HL-60 (cell line): Measurements from ENCODE around the gene UVSSA.

Experiments
- DNase-seq, 2 experiments: peaks; one replicate each; pipeline ENCODE4 v3.0.0-alpha.2; 2010 to 2020; ENCODE audit warnings: low read depth in 1 of 2, low spot score in 1 of 2
- H3K27ac ChIP-seq: fragments of 250-450 bp; sonication (Bioruptor Pico); replicated peaks from 2 replicates; pipeline ENCODE4 v1.5.1; 2020; ENCODE audit warnings: mild to moderate bottlenecking, moderate library complexity
- H3K27me3 ChIP-seq: fragments of 250-450 bp; sonication (Bioruptor Pico); 2 replicates; pipeline ENCODE4 v1.5.1; 2021; ENCODE audit warnings: mild to moderate bottlenecking, moderate library complexity; ENCODE audit not compliant: insufficient read depth, poor library complexity, severe bottlenecking
- H3K4me3 ChIP-seq: replicated peaks from 2 replicates; pipeline ENCODE4 v1.5.1; 2011; ENCODE audit warnings: mild to moderate bottlenecking, control low read depth, low read length; ENCODE audit not compliant: insufficient read depth
- GABPA ChIP-seq: IDR thresholded peaks from 2 replicates; pipeline ENCODE4 v1.6.1; 2012; ENCODE audit warnings: low read depth
- POLR2AphosphoS5 ChIP-seq: IDR thresholded peaks from 2 replicates; pipeline ENCODE4 v1.6.1; 2012; ENCODE audit warnings: low read depth
- SPI1 ChIP-seq: IDR thresholded peaks from 2 replicates; pipeline ENCODE4 v1.6.1; 2012; ENCODE audit warnings: low read depth, mild to moderate bottlenecking, borderline replicate concordance
- TF ChIP-seq, protein P1 (sequence below): IDR thresholded peaks from one replicate; pipeline ENCODE4 v1.5.1; 2011; ENCODE audit warnings: low read length, control low read depth, inconsistent platforms; ENCODE audit not compliant: insufficient read depth
- TF ChIP-seq, protein P2 (sequence below): IDR thresholded peaks from 2 replicates; pipeline ENCODE4 v1.6.1; 2012; ENCODE audit warnings: low read depth; ENCODE audit not compliant: insufficient replicate concordance

Gene UVSSA

DNA sequence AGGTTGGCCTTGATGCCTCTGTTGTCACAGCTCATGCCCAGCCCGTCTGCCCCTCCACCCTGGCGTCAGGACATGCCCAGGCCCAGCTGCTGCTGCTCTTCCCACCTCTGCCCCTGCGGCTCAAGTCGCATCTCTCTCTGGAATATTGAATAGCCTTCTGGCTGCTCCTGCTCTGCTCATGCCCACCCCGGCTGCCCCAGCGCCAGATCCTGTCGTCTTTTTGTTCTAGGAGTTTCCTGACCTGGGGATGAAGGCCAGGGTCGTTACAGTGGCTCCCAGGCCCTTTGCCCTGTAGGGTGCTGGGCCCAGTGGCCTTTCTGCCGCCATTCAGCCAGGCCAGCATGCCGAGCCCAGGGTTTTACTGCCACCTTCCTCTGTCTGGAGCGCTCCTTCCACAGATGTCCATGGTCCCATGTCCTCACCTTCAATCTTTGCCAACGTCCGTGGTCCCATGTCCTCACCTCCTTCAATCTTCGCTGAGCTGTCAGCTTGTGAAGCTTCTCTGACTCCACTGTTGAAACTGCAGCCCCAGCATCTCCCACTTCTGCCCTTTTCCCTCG lies 47.6 kb upstream of the UVSSA start:
- Histone ChIP-seq H3K4me3 (no peak overlapping the region), H3K27me3 (no peaks in the 10 kb centered on the region), H3K27ac (peak overlapping the region; percentile 76)
- no peak for DNase-seq
- TF ChIP-seq GABPA (no peak), POLR2AphosphoS5 (no peak), SPI1 (no peak)
- TF ChIP-seq, protein P1, sequence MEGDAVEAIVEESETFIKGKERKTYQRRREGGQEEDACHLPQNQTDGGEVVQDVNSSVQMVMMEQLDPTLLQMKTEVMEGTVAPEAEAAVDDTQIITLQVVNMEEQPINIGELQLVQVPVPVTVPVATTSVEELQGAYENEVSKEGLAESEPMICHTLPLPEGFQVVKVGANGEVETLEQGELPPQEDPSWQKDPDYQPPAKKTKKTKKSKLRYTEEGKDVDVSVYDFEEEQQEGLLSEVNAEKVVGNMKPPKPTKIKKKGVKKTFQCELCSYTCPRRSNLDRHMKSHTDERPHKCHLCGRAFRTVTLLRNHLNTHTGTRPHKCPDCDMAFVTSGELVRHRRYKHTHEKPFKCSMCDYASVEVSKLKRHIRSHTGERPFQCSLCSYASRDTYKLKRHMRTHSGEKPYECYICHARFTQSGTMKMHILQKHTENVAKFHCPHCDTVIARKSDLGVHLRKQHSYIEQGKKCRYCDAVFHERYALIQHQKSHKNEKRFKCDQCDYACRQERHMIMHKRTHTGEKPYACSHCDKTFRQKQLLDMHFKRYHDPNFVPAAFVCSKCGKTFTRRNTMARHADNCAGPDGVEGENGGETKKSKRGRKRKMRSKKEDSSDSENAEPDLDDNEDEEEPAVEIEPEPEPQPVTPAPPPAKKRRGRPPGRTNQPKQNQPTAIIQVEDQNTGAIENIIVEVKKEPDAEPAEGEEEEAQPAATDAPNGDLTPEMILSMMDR: no peak
- TF ChIP-seq, protein P2, sequence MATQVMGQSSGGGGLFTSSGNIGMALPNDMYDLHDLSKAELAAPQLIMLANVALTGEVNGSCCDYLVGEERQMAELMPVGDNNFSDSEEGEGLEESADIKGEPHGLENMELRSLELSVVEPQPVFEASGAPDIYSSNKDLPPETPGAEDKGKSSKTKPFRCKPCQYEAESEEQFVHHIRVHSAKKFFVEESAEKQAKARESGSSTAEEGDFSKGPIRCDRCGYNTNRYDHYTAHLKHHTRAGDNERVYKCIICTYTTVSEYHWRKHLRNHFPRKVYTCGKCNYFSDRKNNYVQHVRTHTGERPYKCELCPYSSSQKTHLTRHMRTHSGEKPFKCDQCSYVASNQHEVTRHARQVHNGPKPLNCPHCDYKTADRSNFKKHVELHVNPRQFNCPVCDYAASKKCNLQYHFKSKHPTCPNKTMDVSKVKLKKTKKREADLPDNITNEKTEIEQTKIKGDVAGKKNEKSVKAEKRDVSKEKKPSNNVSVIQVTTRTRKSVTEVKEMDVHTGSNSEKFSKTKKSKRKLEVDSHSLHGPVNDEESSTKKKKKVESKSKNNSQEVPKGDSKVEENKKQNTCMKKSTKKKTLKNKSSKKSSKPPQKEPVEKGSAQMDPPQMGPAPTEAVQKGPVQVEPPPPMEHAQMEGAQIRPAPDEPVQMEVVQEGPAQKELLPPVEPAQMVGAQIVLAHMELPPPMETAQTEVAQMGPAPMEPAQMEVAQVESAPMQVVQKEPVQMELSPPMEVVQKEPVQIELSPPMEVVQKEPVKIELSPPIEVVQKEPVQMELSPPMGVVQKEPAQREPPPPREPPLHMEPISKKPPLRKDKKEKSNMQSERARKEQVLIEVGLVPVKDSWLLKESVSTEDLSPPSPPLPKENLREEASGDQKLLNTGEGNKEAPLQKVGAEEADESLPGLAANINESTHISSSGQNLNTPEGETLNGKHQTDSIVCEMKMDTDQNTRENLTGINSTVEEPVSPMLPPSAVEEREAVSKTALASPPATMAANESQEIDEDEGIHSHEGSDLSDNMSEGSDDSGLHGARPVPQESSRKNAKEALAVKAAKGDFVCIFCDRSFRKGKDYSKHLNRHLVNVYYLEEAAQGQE: no peak

GRCh38 chr4:1300466-1301455 lies 46.2 kb upstream of the UVSSA start:
- no peaks in the 10 kb centered on the region for H3K27me3 ChIP-seq
- peak; percentile 99 to 100 for DNase-seq
- no peak overlapping the region for H3K4me3 ChIP-seq
- peak overlapping the region; percentile 76 for H3K27ac ChIP-seq
- TF ChIP-seq, protein P2: no peak
- peak; percentile 92 for TF ChIP-seq POLR2AphosphoS5
- peak; percentile 90; the same call in 1 of the 2 replicates for TF ChIP-seq SPI1
- TF ChIP-seq GABPA: peak; percentile 14; the same call in 1 of the 2 replicates
- TF ChIP-seq, protein P1: no peak

- Histone ChIP-seq H3K27me3 (no peaks in the 10 kb centered on the region), H3K4me3 (no peak overlapping the region), H3K27ac (peak overlapping the region; percentile 75)
- TF ChIP-seq GABPA: no peak
- TF ChIP-seq, protein P2: no peak
- TF ChIP-seq, protein P1: no peak
- DNase-seq: no peak
These were observed 44.8 kb upstream of the UVSSA start for GRCh38 chr4:1302159-1302558.
